BJ (cell line): ENCODE measurements around the gene BORCS6. TPM values are rescaled to one million over a fixed set of nuclear protein-coding genes. Genes with fewer than 3 reads are reported as not detected.

Experiments used
- CTCF ChIA-PET: fragments of 350-600 bp; formaldehyde crosslinking; extraction: SDS; loops from one replicate; lab custom pipeline; 2021; ENCODE audit warnings: antibody characterized with exemption, inconsistent platforms; lab: Yijun Ruan, JAX
- POLR2A ChIA-PET: fragments of 300-600 bp; sonication (Branson Sonifier 250); formaldehyde crosslinking; extraction: SDS; loops from one replicate; lab custom pipeline; 2021; ENCODE audit warnings: antibody characterized with exemption; lab: Charles Lee
- DNase-seq: peaks from one replicate; pipeline ENCODE4 v3.0.0-alpha.2; 2011; ENCODE audit warnings: low read depth
- H3K27me3 ChIP-seq: 2 replicates; pipeline ENCODE4 v1.6.0; 2011; ENCODE audit warnings: low read length; ENCODE audit not compliant: control insufficient read depth, insufficient read depth
- H3K36me3 ChIP-seq: 2 replicates; pipeline ENCODE4 v1.5.1; 2011; ENCODE audit warnings: low read length; ENCODE audit not compliant: control insufficient read depth, insufficient read depth
- H3K4me3 ChIP-seq: 2 replicates; pipeline ENCODE4 v1.5.1; 2011; ENCODE audit warnings: low read depth, mild to moderate bottlenecking, control low read depth, low read length
- CTCF ChIP-seq: IDR thresholded peaks from 2 replicates; pipeline ENCODE4 v1.5.1; 2011; ENCODE audit warnings: low read depth, mild to moderate bottlenecking, control low read depth, inconsistent platforms, low read length, moderate library complexity; ENCODE audit not compliant: insufficient read depth
- polyA plus RNA-seq: library from polyadenylated mRNA; depleted of rRNA; stranded (reverse); fragments of >200 nt; gene quantifications from 2 replicates; pipeline ENCODE4 v1.2.3, GENCODE V29; 2011

The BORCS6 gene
- polyA plus RNA-seq, 1 experiment, result 4.5 TPM

- no peak for TF ChIP-seq CTCF
- no peak for DNase-seq
- H3K27me3 ChIP-seq, result no peaks in the 10 kb centered on the region
- ChIA-PET CTCF (interaction anchor here (1.3 to 2.4 kb wide), 3 partner anchors 40 to 75 kb away, joined by 3 to 10 read pairs (median 7); no protein-coding TSS in a partner anchor), POLR2A (no interaction called here)
- peaks cover 16% of the 10 kb centered on the region for H3K36me3 ChIP-seq
- H3K4me3 ChIP-seq, result peak overlapping the region; percentile 33
Observed at GRCh38 chr17:8225813-8226535, 36.0 kb upstream of the BORCS6 start.

GRCh38 chr17:8224891-8225812 lies 35.2 kb upstream of the BORCS6 start:
- no peak for TF ChIP-seq CTCF
- DNase-seq, result no peak
- ChIA-PET CTCF (interaction anchor here (1.0 to 2.4 kb wide), 4 partner anchors 39 to 76 kb away, joined by 3 to 10 read pairs (median 5); no protein-coding TSS in a partner anchor), POLR2A (no interaction called here)
- H3K36me3 ChIP-seq, result peaks cover 16% of the 10 kb centered on the region
- no peak overlapping the region for H3K4me3 ChIP-seq
- no peaks in the 10 kb centered on the region for H3K27me3 ChIP-seq

- ChIA-PET POLR2A (no interaction called here), CTCF (interaction anchor here (0.5 to 4.8 kb wide), 9 partner anchors 16 to 104 kb away, joined by 3 to 21 read pairs (median 3); partner anchors contain the start of gene ALOXE3)
- Histone ChIP-seq H3K27me3 (no peaks in the 10 kb centered on the region), H3K4me3 (peak overlapping the region; percentile 53), H3K36me3 (peaks cover 8% of the 10 kb centered on the region)
- peak; percentile 36; the same call in 1 of the 2 replicates for TF ChIP-seq CTCF
- no peak for DNase-seq
Observed at GRCh38 chr17:8223356-8224126, 33.6 kb upstream of the BORCS6 start.

- POLR2A ChIA-PET, result no interaction called here
- Histone ChIP-seq H3K4me3 (peak overlapping the region; percentile 53), H3K36me3 (peaks cover 2% of the 10 kb centered on the region), H3K27me3 (no peaks in the 10 kb centered on the region)
- no peak for TF ChIP-seq CTCF
- CTCF ChIA-PET, result interaction anchor here (1.1 to 4.8 kb wide), 8 partner anchors 29 to 103 kb away, joined by 4 to 21 read pairs (median 6); partner anchors contain the start of genes ALOXE3 and BORCS6
- DNase-seq, result peak; percentile 68
Observed at GRCh38 chr17:8222630-8223355, 32.8 kb upstream of the BORCS6 start.
